Heart left ventricle (tissue), 16 donors: Measurements from ENCODE around the gene ARMC8. TPM values are rescaled to one million over a fixed set of nuclear protein-coding genes. Genes with fewer than 3 reads are reported as not detected.

Experiments used
- ATAC-seq, 4 donors: fragments of 200-7000 bp; cut with Tn5 transposase; one replicate each; pipeline ENCODE4 v1.9.1; 2020 to 2022; ENCODE audit warnings: moderate library complexity in 4 of 4, mild to moderate bottlenecking in 3 of 4, moderate number of reproducible peaks in 1 of 4
- DNase-seq, 5 donors: peaks; one replicate each; pipeline ENCODE4 v3.0.0-alpha.2; 2020
- H3K27ac ChIP-seq, 12 donors: fragments of 200-600 bp; sonication (generic) in 4 of 12; one replicate each; pipeline versions ENCODE4 v1.5.0 to v1.8.0; 2016 to 2022; ENCODE audit warnings: mild to moderate bottlenecking in 2 of 12
- H3K27me3 ChIP-seq, 9 donors: fragments of 200-600 bp; sonication (generic) in 2 of 9; one replicate each; pipeline versions ENCODE4 v1.5.1 to v1.8.0; 2016 to 2022; ENCODE audit warnings: mild to moderate bottlenecking in 3 of 9
- H3K36me3 ChIP-seq, 9 donors: fragments of 200-600 bp; sonication (generic) in 2 of 9; one replicate each; pipeline versions ENCODE4 v1.5.0 to v1.8.0; 2018 to 2022; ENCODE audit warnings: mild to moderate bottlenecking in 2 of 9
- H3K4me1 ChIP-seq, 12 donors: fragments of 200-600 bp; sonication (generic) in 4 of 12; one replicate each; pipeline versions ENCODE4 v1.5.0 to v1.8.0; 2016 to 2022; ENCODE audit warnings: mild to moderate bottlenecking in 3 of 12
- H3K4me3 ChIP-seq, 12 donors: fragments of 200-600 bp; sonication (generic) in 4 of 12; one replicate each; pipeline versions ENCODE4 v1.5.0 to v1.8.0; 2017 to 2022; ENCODE audit warnings: mild to moderate bottlenecking in 9 of 12, moderate library complexity in 4 of 12
- H3K9me3 ChIP-seq, 12 donors: fragments of 200-600 bp; sonication (generic) in 4 of 12; one replicate each; pipeline versions ENCODE4 v1.5.0 to v1.8.0; 2016 to 2022; ENCODE audit warnings: mild to moderate bottlenecking in 1 of 12
- CTCF ChIP-seq, 12 donors: fragments of 200-600 bp; sonication (generic) in 4 of 12; IDR thresholded peaks; one replicate each; pipeline versions ENCODE4 v1.5.0 to v1.8.0; 2018 to 2022; ENCODE audit warnings: antibody characterized with exemption in 12 of 12, mild to moderate bottlenecking in 5 of 12
- POLR2A ChIP-seq, 2 donors: fragments of 450-650 bp; IDR thresholded peaks; one replicate each; pipeline ENCODE4 v1.6.1; 2017; ENCODE audit warnings: antibody characterized with exemption in 2 of 2, mild to moderate bottlenecking in 2 of 2, moderate library complexity in 2 of 2
- WGBS, 4 donors: extraction: QIAGEN DNeasy Blood & Tissue Kit in 2 of 4; methylation state at CpG; one replicate each; pipeline versions ENCODE4 v1.1.5 to v1.1.7; 2013 to 2018; 5-methylcytosine and 5-hydroxymethylcytosine counted together
- intact Hi-C, 10 donors: fragments of 100-400 bp; cut with DNase I; formaldehyde crosslinking; loops; one replicate each; pipeline versions ENCODE4 v1.11.1 to v1.14.2; 2022
- polyA plus RNA-seq, 2 donors: library from polyadenylated mRNA; stranded (reverse); fragments of 200-250 nt; gene quantifications; one replicate each; pipeline ENCODE4 v1.2.3, GENCODE V29; 2013
- total RNA-seq, 9 donors: library from RNA; depleted of rRNA in 2 of 9; stranded (reverse); fragments of >200 nt in 2 of 9; fragmentation: NEBNext Ultra II Directional in 3 of 9; extraction: Animal tissue kit (Norgen Biotek cat#: 25700) in 3 of 9; gene quantifications; one replicate each; pipeline versions ENCODE4 v1.1.0 to v1.2.4, GENCODE V29; 2016 to 2023
- donor health status: ischemic (EF 13 %, LVEDD 7.1; RV severe dilation, severe dysfunction).
- donor health status: healthy with polysubstance abuse.
- donor health status: DM: no; HTN: yes; CAD: no.
- donor health status: DM: no; HTN: no; CAD: no.
- donor health status: ischemic (EF 25% LVEDD 6.9; RV normal size, moderate dysfunction).
- donor health status: ischemic (EF 25% LVEDD 5.7; RV mildly dilated, moderate dysfunction).
- donor health status: healthy.
- donor health status: DM: yes; HTN: yes; CAD: no.
- donor health status: ischemic (EF 35%, LVEDD 5.7; RV mildly dilated, moderate dysfunction).
- donor health status: nonischemic (EF 11% LVEDD 7.7; RV severe dilation, severe dysfunction).
- donor health status: DM: yes; HTN: yes; CAD: no.
- donor health status: PGD.
- donor health status: ischemic (EF 29% LVEDD 5.4; RV normal size, mild dysfunction).
- donor health status: nonischemic (EF 23%, LVEDD 6.1; RV moderate dilation, normal function).

Gene ARMC8
- total and polyA plus RNA-seq, 11 donors = 10.1 to 42.9 (median 33.3) TPM

DNA sequence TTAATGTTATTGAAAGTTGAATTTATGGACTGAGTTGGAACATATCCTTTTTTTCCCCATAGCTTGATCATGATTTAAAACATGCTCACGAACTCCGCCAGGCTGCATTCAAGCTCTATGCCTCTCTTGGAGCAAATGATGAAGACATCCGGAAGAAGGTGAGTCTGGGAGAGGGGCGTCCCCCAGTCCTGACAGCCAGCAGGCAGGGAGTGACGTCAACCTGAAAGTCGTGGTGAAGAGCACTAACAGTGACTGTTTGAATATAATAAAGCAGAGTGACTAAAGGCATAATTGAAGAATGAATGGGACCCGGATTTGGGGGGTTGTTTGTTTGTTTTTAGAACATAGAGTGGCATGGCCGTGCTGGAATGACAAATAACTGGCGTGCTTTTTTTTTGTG, 57.9 kb downstream of the ARMC8 start:
- Histone ChIP-seq H3K27ac (no peak overlapping the region), H3K4me3 (no peak overlapping the region), H3K27me3 (no peaks in the 10 kb centered on the region), H3K4me1 (no peaks in the 10 kb centered on the region), H3K36me3 (peaks cover 0 to 94% (median 86%) of the 10 kb centered on the region in 9 donors), H3K9me3 (no peaks in the 10 kb centered on the region)
- WGBS, 4 donors = 95 to 96% (median 95%) methylated on average over 9 of the region's 9 CpGs
- ATAC-seq (no peak), DNase-seq (no peak)
- intact Hi-C loops = no loop called here
- TF ChIP-seq POLR2A (IDR thresholded peaks at IDR 0.05) = no peak
- no peak for TF ChIP-seq CTCF (IDR thresholded peaks at IDR 0.05)

- Histone ChIP-seq H3K27ac (no peak overlapping the region), H3K9me3 (no peaks in the 10 kb centered on the region), H3K4me3 (no peak overlapping the region), H3K27me3 (no peaks in the 10 kb centered on the region), H3K4me1 (no peaks in the 10 kb centered on the region), H3K36me3 (peaks cover 0 to 70% (median 44%) of the 10 kb centered on the region in 9 donors)
- intact Hi-C loops = no loop called here
- DNase-seq (no peak), ATAC-seq (no peak)
- TF ChIP-seq POLR2A (IDR thresholded peaks at IDR 0.05) (no peak), CTCF (IDR thresholded peaks at IDR 0.05) (no peak)
These were observed 62.5 kb downstream of the ARMC8 start for GRCh38 chr3:138249636-138250035.

- H3K27me3 ChIP-seq = no peaks in the 10 kb centered on the region
- TF ChIP-seq CTCF (IDR thresholded peaks at IDR 0.05) (no peak), POLR2A (IDR thresholded peaks at IDR 0.05) (no peak)
These were observed 66.5 kb downstream of the ARMC8 start for GRCh38 chr3:138253609-138254008.

GRCh38 chr3:138254216-138254615, 67.1 kb downstream of the ARMC8 start:
- no peak for DNase-seq
- WGBS, 4 donors = 73 to 88% (median 83%) methylated on average over 1 of the region's 1 CpG
- ATAC-seq = no peak
- TF ChIP-seq POLR2A (IDR thresholded peaks at IDR 0.05) = no peak
- Histone ChIP-seq H3K9me3 (no peaks in the 10 kb centered on the region), H3K4me3 (no peak overlapping the region), H3K4me1 (no peaks in the 10 kb centered on the region), H3K27me3 (no peaks in the 10 kb centered on the region), H3K27ac (no peak overlapping the region), H3K36me3 (peaks cover 0 to 34% (median 10%) of the 10 kb centered on the region in 9 donors)
- intact Hi-C loops = no loop called here

More at GRCh38 chr3:138253609-138254008, 66.5 kb downstream of the ARMC8 start:
- peaks cover 0 to 33% (median 11%) of the 10 kb centered on the region in 9 donors for H3K36me3 ChIP-seq
- 93 to 96% (median 95%) methylated on average over 1 of the region's 1 CpG for WGBS, 4 donors
- no peaks in the 10 kb centered on the region for H3K9me3 ChIP-seq
- H3K27ac ChIP-seq = no peak overlapping the region
- no peaks in the 10 kb centered on the region for H3K4me1 ChIP-seq
- ATAC-seq (no peak), DNase-seq (no peak)
- intact Hi-C loops = no loop called here
- no peak overlapping the region for H3K4me3 ChIP-seq

DNA sequence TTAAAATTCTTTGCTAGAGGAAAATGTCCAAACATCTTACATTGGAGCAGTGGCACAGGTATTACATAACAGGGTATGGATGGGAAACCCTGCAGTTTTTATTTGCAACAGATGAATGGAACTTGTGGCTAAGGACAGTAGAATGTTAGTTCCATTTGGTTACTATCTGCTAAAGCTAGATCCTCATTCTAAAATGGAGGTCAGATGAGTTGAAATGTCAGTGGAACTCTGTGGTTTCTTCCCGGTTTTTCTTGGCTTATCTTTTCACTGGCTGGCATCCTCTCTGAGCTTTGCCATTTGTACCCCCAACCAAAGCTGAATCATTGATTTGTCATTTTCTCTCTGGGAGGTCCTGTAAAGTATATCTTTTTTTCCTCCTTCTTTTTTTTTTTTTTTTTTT, 68.9 kb downstream of the ARMC8 start:
- intact Hi-C loops = no loop called here
- WGBS, 4 donors = 76 to 93% (median 88%) methylated on average over 1 of the region's 1 CpG
- H3K9me3 ChIP-seq = no peaks in the 10 kb centered on the region
- ATAC-seq (no peak), DNase-seq (no peak)
- H3K27me3 ChIP-seq = no peaks in the 10 kb centered on the region
- no peak overlapping the region for H3K4me3 ChIP-seq
- no peaks in the 10 kb centered on the region for H3K4me1 ChIP-seq
- TF ChIP-seq CTCF (IDR thresholded peaks at IDR 0.05) (no peak), POLR2A (IDR thresholded peaks at IDR 0.05) (no peak)
- H3K27ac ChIP-seq = no peak overlapping the region
- H3K36me3 ChIP-seq = peaks cover 0 to 34% (median 14%) of the 10 kb centered on the region in 9 donors
